ENCODE data around the gene CKS1B.

CKS1B gene

DNA sequence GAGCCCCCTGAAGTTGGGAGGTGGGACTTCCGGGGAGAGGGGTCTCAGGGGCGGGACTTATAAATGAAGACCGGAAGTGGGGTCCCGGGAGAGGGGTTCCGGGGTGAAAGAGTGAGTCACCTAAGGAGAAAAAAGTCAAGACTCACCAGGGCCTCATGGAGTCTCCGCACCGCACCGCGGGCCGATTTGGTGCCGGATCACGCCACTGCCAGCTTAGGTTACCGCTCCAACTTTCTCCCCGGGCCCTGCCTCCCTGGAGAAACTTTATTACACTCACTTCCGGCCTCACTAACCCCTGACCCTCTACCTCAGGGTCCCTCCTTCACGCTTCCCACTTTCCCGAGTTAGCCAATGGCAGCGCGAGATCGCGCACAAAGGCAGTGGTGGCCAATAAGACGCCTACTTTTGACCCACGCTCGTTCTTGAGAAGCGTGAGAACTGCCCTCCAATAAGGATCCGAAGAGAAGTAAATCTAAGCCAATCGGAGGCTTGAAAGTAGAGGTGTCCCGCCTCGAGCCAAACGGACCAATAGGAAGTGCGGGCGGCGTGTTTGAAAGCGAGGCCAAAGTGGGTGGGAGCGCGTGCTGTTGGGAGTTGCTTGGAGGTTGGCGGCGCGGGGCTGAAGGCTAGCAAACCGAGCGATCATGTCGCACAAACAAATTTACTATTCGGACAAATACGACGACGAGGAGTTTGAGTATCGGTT, at the start of gene CKS1B:
TSS of gene CKS1B (plus strand) at position 580 of the 706 bp plus-strand sequence. CDS start at position 645, 65 bp downstream.
- peak; percentile 99 for DNase-seq (ENCODE audit: low read depth)

- no peak for DNase-seq (ENCODE audit: low read depth)
These were observed 48.9 kb upstream of the CKS1B start for GRCh38 chr1:154925335-154926170.

GRCh38 chr1:154926201-154926600, 48.3 kb upstream of the CKS1B start:
- no peak for DNase-seq (ENCODE audit: low read depth)

GRCh38 chr1:154931940-154932487, 42.5 kb upstream of the CKS1B start:
- no peak for DNase-seq (ENCODE audit: low read depth)

GRCh38 chr1:154934358-154934948, 40.0 kb upstream of the CKS1B start:
- no peak for DNase-seq (ENCODE audit: low read depth)

DNA sequence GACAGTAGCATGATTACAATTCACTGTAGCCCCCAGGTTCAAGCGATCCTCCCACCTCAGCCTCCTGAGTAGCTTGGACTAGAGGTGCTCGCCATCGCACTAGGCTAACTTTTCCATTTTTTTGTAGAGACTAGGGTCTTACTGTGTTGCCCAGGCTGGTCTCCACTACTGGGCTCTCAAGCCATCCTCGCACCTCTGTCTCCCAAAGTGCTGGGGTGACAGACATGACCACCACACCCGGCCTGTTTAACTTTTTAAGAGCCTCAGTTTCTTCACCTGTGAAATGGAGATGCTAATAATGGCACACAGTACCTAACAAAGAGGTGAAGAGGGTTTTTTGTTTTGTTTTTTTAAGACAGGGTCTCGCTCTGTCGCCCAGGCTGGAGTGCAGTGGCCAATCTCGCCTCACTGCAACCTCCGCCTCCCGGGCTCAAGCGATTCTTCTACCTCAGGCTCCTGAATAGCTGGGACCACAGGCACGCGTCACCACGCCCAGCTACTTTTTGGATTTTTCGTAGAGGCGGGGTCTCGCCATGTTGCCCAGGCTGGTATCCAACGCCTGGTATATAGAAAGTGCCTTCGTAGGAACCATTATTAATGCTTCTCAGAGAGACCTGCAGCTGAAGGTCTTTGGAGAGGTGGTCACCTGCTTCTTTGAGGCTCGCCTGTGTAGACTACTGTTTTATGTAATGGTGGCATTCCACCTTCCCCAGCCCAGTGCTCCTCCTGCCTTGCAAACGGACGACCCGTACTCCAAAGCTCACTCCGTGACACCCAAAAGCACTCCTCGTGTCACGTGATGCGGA, 38.5 kb upstream of the CKS1B start:
- DNase-seq (ENCODE audit: low read depth): no peak

GRCh38 chr1:154936555-154937084, 37.9 kb upstream of the CKS1B start, which contains the start of gene PMVK:
Gene PMVK, minus strand, starts transcription at chr1:154936719. Its CDS starts 34 bp downstream, at chr1:154936685.
- peak; percentile 95 for DNase-seq (ENCODE audit: low read depth)

- peak; percentile 92 for DNase-seq (ENCODE audit: low read depth)
These were observed 37.1 kb upstream of the CKS1B start for GRCh38 chr1:154937085-154937987.

GRCh38 chr1:154937988-154938386, 36.5 kb upstream of the CKS1B start:
- no peak for DNase-seq (ENCODE audit: low read depth)

GRCh38 chr1:154938604-154939399, 35.7 kb upstream of the CKS1B start:
- no peak for DNase-seq (ENCODE audit: low read depth)

GRCh38 chr1:154940213-154940560, 34.3 kb upstream of the CKS1B start:
- DNase-seq (ENCODE audit: low read depth): no peak

DNA sequence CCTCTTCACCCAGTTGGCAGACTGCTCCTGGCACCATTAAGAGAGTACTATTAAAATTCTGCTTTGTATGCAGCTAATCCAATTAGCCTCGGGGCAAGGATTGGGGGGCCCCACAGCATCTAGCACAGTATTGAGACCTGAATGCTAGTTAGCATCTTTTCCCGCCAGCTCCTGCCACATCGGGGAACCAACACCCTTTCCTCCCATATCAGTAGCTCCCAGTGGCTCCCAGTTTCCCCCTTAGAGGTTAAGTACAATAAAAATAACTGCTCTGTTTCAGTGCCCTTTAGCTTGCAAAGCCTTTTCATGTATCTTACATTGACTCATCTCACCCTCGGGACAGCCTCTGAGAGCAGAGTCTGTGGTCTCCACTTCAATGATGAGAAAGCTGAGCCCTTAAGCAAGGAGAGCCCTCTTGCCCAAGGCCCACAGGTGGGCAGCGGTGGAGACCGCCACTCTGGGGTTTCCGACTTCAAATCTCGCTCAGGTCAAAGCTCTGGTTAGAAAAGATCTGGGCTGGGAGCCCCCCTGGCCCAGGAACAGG, 33.8 kb upstream of the CKS1B start:
- DNase-seq (ENCODE audit: low read depth): no peak

DNA sequence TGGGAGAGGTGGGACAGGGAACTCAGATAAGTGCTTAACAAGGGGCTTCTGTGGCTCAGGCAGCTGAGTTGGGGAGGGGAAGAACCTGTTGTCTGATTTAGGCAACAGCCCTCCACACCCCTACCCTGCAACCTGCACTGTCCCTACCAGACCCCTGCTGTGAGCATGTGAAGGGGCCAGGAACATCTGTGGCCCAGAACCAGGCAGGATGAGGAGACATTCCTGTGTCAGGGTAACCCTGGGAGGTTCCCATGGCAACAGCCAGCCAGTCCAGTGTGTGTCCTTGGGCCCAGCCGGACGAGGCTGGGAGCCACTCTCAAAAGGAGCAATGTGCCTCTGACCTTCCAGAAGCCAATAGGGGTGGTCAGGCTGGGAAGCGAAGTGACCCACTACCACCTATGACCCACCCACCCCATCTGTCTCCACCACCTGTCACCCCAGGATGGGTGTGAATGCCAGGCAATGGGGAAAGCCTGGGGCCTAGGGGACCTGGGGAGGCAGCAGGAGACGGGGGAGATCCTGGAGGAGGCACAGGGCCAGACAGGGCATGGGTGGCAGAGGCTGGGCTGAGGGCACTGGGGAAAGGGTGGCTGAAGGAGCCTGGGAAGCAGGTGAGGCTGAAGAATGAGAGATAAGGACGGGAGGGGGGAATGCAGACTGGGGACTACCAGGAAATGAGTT, 33.0 kb upstream of the CKS1B start:
- DNase-seq (ENCODE audit: low read depth): no peak

- no peak for DNase-seq (ENCODE audit: low read depth)
These were observed 30.7 kb upstream of the CKS1B start for GRCh38 chr1:154943649-154944400.

DNA sequence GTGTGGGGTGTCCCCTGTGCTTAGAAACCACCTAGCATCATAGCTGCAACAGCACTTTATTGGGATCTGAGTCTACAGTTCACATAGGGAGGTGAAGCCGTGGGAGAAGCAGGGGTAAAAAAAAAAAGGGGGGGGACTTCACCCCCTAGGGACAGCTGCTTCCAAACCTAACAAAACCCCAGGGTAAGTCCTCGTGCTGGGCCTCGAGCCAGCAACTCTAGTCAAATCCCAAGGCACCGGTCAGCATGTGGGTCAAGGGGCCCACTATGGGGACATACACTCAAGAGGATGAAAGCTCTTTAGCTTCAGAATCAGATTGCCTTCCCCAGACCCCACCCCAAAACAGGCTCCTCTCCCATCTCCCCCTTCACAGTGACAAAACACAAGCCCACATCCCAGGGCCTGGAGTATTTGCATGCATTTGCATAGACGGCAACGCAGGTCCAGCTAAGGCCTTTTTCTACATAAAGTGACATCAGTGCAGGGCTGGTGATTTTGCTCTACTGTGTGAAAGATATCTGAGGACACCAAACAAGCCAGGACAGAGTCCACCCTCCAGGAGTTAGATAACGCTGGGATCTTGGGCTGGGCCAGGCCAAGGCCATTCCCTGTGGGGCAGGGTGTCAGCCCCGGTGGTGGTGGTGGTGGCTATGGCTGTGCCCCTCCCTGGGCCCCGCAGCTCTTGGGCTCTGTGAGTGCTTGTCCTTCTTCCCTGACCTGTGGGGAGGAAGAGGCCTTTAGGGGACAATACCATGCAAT, 29.9 kb upstream of the CKS1B start:
- DNase-seq (ENCODE audit: low read depth): no peak

- no peak for DNase-seq (ENCODE audit: low read depth)
These were observed 29.1 kb upstream of the CKS1B start for GRCh38 chr1:154945160-154945961.
